Ectodermal cell (in vitro differentiated cells): ENCODE results near the gene RABGAP1L.

Source experiments
- H3K27ac ChIP-seq: 2 replicates; pipeline ENCODE4 v1.7.0; 2013; ENCODE audit warnings: mild to moderate bottlenecking, low read depth, low read length; ENCODE audit not compliant: insufficient read depth, poor library complexity, severe bottlenecking
- H3K27me3 ChIP-seq: 2 replicates; pipeline ENCODE4 v1.7.0; 2013; ENCODE audit warnings: mild to moderate bottlenecking, low read length; ENCODE audit not compliant: insufficient read depth, control insufficient read depth, poor library complexity, severe bottlenecking
- H3K36me3 ChIP-seq: one replicate; pipeline ENCODE4 v1.7.0; 2013; ENCODE audit warnings: low read length; ENCODE audit not compliant: control insufficient read depth, insufficient read depth
- H3K4me1 ChIP-seq: one replicate; pipeline ENCODE4 v1.7.0; 2013; ENCODE audit warnings: low read length; ENCODE audit not compliant: control insufficient read depth, insufficient read depth
- H3K4me3 ChIP-seq: 2 replicates; pipeline ENCODE4 v1.7.0; 2013; ENCODE audit warnings: low read depth, low read length, control low read depth; ENCODE audit not compliant: insufficient read depth
- H3K9me3 ChIP-seq: 2 replicates; pipeline ENCODE4 v1.7.0; 2013; ENCODE audit warnings: mild to moderate bottlenecking, low read length, moderate library complexity; ENCODE audit not compliant: control insufficient read depth
- WGBS, 2 experiments: methylation state at CpG; one replicate each; pipeline ENCODE4 v1.1.7; 2013; ENCODE audit warnings: missing lambda C conversion rate in 2 of 2; 5-methylcytosine and 5-hydroxymethylcytosine counted together

The RABGAP1L gene

GRCh38 chr1:174997041-174997440 is 837.7 kb downstream of the RABGAP1L start:
- no peaks in the 10 kb centered on the region for H3K9me3 ChIP-seq
- no peaks in the 10 kb centered on the region for H3K36me3 ChIP-seq
- no peaks in the 10 kb centered on the region for H3K27me3 ChIP-seq
- no peak overlapping the region for H3K4me3 ChIP-seq
- no peak overlapping the region for H3K27ac ChIP-seq
- 97 to 99% methylated on average over 2 to 3 of the region's 3 CpGs for WGBS, 2 experiments
- peaks cover 8% of the 10 kb centered on the region for H3K4me1 ChIP-seq

GRCh38 chr1:174998569-174999215 is 839.4 kb downstream of the RABGAP1L start:
- H3K4me1 ChIP-seq: peaks cover 8% of the 10 kb centered on the region

GRCh38 chr1:174999216-174999935 is 840.1 kb downstream of the RABGAP1L start:
- Histone ChIP-seq H3K36me3 (no peaks in the 10 kb centered on the region), H3K9me3 (no peaks in the 10 kb centered on the region), H3K27ac (peak overlapping the region; percentile 98), H3K4me1 (peaks cover 8% of the 10 kb centered on the region), H3K4me3 (peak overlapping the region; percentile 97), H3K27me3 (no peaks in the 10 kb centered on the region)
- 0% methylated on average over 58 of the region's 58 CpGs for WGBS, 2 experiments

More at GRCh38 chr1:174998569-174999215, 839.4 kb downstream of the RABGAP1L start:
- no peaks in the 10 kb centered on the region for H3K36me3 ChIP-seq
- WGBS, 2 experiments: 21 to 24% methylated on average over 19 of the region's 19 CpGs
- no peaks in the 10 kb centered on the region for H3K27me3 ChIP-seq
- H3K9me3 ChIP-seq: no peaks in the 10 kb centered on the region
- H3K4me3 ChIP-seq: peak overlapping the region; percentile 97
- peak overlapping the region; percentile 98 for H3K27ac ChIP-seq

- H3K4me3 ChIP-seq: peak within 1 kb of the TSS; percentile 97
- peaks cover 4% of the 10 kb centered on the region for H3K36me3 ChIP-seq
- H3K4me1 ChIP-seq: peaks cover 8% of the 10 kb centered on the region
- H3K27ac ChIP-seq: peak within 1 kb of the TSS; percentile 98
- no peaks in the 10 kb centered on the region for H3K9me3 ChIP-seq
- 0% methylated on average over 71 of the region's 71 CpGs for WGBS, 2 experiments
- H3K27me3 ChIP-seq: no peaks in the 10 kb centered on the region
Measured at GRCh38 chr1:174999936-175000696, 840.8 kb downstream of the RABGAP1L start, which contains the start of gene CACYBP. TSS of gene CACYBP (plus strand) at chr1:174999947. CDS start at chr1:175000181, 234 bp downstream.

GRCh38 chr1:175000697-175001187 is 841.4 kb downstream of the RABGAP1L start:
- 5% methylated on average over 5 of the region's 5 CpGs for WGBS, 2 experiments
- H3K4me3 ChIP-seq: peak overlapping the region; percentile 97
- no peak overlapping the region for H3K27ac ChIP-seq
- H3K27me3 ChIP-seq: no peaks in the 10 kb centered on the region
- H3K4me1 ChIP-seq: peaks cover 8% of the 10 kb centered on the region
- H3K36me3 ChIP-seq: peaks cover 10% of the 10 kb centered on the region
- no peaks in the 10 kb centered on the region for H3K9me3 ChIP-seq

- H3K4me3 ChIP-seq: no peak overlapping the region
- peaks cover 21% of the 10 kb centered on the region for H3K36me3 ChIP-seq
- WGBS, 2 experiments: 89 to 93% methylated on average over 16 of the region's 17 CpGs
Measured at GRCh38 chr1:175002910-175003517, 843.7 kb downstream of the RABGAP1L start.

GRCh38 chr1:175003521-175003920 is 844.2 kb downstream of the RABGAP1L start:
- H3K4me1 ChIP-seq: peaks cover 8% of the 10 kb centered on the region
- peaks cover 26% of the 10 kb centered on the region for H3K36me3 ChIP-seq
- no peaks in the 10 kb centered on the region for H3K9me3 ChIP-seq
- H3K27me3 ChIP-seq: no peaks in the 10 kb centered on the region
- no peak overlapping the region for H3K4me3 ChIP-seq
- WGBS, 2 experiments: 88 to 90% methylated on average over 2 of the region's 2 CpGs
- H3K27ac ChIP-seq: no peak overlapping the region

More at GRCh38 chr1:175002910-175003517, 843.7 kb downstream of the RABGAP1L start:
- H3K27ac ChIP-seq: no peak overlapping the region
- H3K27me3 ChIP-seq: no peaks in the 10 kb centered on the region
- H3K4me1 ChIP-seq: peaks cover 8% of the 10 kb centered on the region
- H3K9me3 ChIP-seq: no peaks in the 10 kb centered on the region

GRCh38 chr1:175005085-175005783 is 845.9 kb downstream of the RABGAP1L start:
- Histone ChIP-seq H3K9me3 (no peaks in the 10 kb centered on the region), H3K27ac (no peak overlapping the region), H3K36me3 (peaks cover 31% of the 10 kb centered on the region), H3K4me1 (peaks cover 8% of the 10 kb centered on the region), H3K4me3 (no peak overlapping the region), H3K27me3 (no peaks in the 10 kb centered on the region)
- 94 to 96% methylated on average over 8 of the region's 8 CpGs for WGBS, 2 experiments

- no peak overlapping the region for H3K27ac ChIP-seq
- 93 to 96% methylated on average over 8 to 10 of the region's 10 CpGs for WGBS, 2 experiments
- H3K27me3 ChIP-seq: no peaks in the 10 kb centered on the region
- H3K4me1 ChIP-seq: no peaks in the 10 kb centered on the region
- no peak overlapping the region for H3K4me3 ChIP-seq
- peaks cover 70% of the 10 kb centered on the region for H3K36me3 ChIP-seq
- H3K9me3 ChIP-seq: no peaks in the 10 kb centered on the region
Measured at GRCh38 chr1:175009532-175009931, 850.2 kb downstream of the RABGAP1L start.
